GM12875 (cell line): ENCODE results near the gene VMP1.

Experiments used
- H3K4me3 ChIP-seq: one replicate; pipeline ENCODE4 v1.5.1; 2011; ENCODE audit warnings: low read depth, low read length, control low read depth
- CTCF ChIP-seq: IDR thresholded peaks from 2 replicates; pipeline ENCODE4 v1.5.1; 2011; ENCODE audit warnings: low read depth, mild to moderate bottlenecking, control low read depth, inconsistent platforms, low read length, moderate library complexity, borderline replicate concordance; ENCODE audit not compliant: insufficient read depth

The VMP1 gene

GRCh38 chr17:59702304-59702703, 5.2 kb upstream of the VMP1 start:
- no peak for TF ChIP-seq CTCF
- no peak overlapping the region for H3K4me3 ChIP-seq

GRCh38 chr17:59707971-59708430, 547 bp downstream of the VMP1 start:
- H3K4me3 ChIP-seq: peak overlapping the region; percentile 79
- no peak for TF ChIP-seq CTCF

- no peak for TF ChIP-seq CTCF
- no peak overlapping the region for H3K4me3 ChIP-seq
These were observed 4.5 kb downstream of the VMP1 start for GRCh38 chr17:59711936-59712335.

GRCh38 chr17:59712862-59713261, 5.4 kb downstream of the VMP1 start:
- no peak overlapping the region for H3K4me3 ChIP-seq
- TF ChIP-seq CTCF: no peak

- TF ChIP-seq CTCF: no peak
These were observed 6.8 kb downstream of the VMP1 start for GRCh38 chr17:59714255-59714654.

GRCh38 chr17:59716427-59716826, 9.0 kb downstream of the VMP1 start:
- TF ChIP-seq CTCF: no peak
- H3K4me3 ChIP-seq: no peak overlapping the region

More at GRCh38 chr17:59714255-59714654, 6.8 kb downstream of the VMP1 start:
- H3K4me3 ChIP-seq: no peak overlapping the region

GRCh38 chr17:59719526-59719925, 12.1 kb downstream of the VMP1 start:
- no peak overlapping the region for H3K4me3 ChIP-seq
- TF ChIP-seq CTCF: no peak
